ENCODE measurements around the gene BRF1.

Gene BRF1

DNA sequence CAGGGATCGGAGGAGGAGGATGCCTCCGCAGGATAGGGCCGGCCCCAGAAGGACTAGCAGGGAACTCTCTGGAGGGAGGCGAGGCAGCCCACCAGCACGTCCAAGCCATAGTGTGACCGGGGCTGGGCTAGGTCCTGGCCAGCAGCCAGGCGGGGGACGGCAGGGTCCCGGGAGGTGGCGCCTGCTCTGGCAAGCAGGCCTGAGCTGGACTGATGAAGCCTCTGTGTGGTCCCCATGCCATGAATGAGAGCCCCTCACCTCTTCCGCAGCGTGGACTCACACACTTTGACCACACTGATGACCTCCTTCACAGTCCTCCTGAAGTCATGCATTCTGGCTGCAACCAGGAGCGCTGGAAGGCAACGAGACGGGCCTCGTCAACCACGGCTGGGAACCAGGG, 72.2 kb downstream of the BRF1 start:
- no peak for TF ChIP-seq CTCF (IDR thresholded peaks at IDR 0.05; ENCODE audit: extremely low read depth, insufficient read depth, missing control alignments)
- in situ Hi-C loops (cut with MboI; ENCODE audit: low pct_unique_long_range_greater_than_20kb, low sequenced_read_pairs, unreplicated experiment), result no loop called here

DNA sequence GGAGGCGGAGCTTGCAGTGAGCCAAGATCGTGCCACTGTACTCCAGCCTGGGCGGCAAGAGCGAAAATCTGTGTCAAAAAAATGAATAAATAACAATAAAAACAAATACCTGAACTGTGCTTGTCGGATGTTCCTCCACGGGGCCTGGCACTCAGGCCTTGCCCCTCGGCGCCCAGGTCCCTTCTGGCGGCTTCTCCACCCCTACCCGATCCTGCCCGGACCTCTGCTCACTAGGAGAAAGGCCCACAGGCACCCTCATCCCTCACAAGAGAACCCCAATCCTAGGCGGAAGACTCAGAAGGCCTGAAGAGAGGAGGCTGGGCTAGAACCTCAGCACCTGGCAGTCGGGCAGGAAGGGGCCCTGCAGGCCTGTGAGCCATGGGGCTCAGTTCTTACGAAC, 73.5 kb downstream of the BRF1 start:
- no peak for DNase-seq (ENCODE audit: low spot score)
- no peak for TF ChIP-seq CTCF (IDR thresholded peaks at IDR 0.05; ENCODE audit: extremely low read depth, insufficient read depth, missing control alignments)
- in situ Hi-C loops (cut with MboI; ENCODE audit: low pct_unique_long_range_greater_than_20kb, low sequenced_read_pairs, unreplicated experiment), result no loop called here

More for the DNA sequence above, 72.2 kb downstream of the BRF1 start:
- DNase-seq (ENCODE audit: low spot score), result no peak

GRCh38 chr14:105226198-105226597, 74.6 kb downstream of the BRF1 start:
- in situ Hi-C loops (cut with MboI; ENCODE audit: low pct_unique_long_range_greater_than_20kb, low sequenced_read_pairs, unreplicated experiment), result no loop called here

DNA sequence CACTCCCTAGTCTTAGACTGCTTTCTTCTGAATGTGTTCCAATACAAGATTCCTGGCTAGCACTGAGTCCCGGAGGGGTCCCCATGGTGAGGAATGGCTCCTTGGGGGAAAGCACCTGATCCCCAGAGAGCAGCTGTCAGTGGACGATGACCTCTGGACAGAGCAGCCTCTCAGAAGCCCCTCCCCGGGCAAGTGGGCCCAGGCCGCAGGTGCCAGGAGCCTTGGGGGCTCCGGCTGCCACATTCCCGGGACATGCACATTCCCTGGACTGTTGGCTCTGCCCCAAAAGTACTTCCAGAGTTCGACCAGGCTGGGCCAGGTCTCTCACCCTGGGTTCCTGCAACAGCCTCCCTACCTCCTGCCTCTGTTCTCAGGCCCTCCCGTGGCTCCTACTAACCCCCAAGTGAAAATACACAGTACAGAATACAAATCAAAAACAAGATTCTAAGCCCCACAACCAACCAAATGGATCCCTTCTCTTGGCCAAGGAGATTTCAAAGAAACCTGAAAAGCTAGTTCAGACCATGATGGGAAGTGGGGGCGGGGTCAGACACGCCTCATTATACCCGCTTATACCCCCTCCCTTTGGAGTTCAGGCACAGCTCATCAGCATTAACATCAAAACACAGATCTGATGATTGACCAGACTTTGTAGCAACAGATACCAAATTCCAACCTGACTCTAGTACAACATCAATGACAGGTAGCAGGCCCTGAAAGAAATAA, 75.8 kb downstream of the BRF1 start:
- no peak for TF ChIP-seq CTCF (IDR thresholded peaks at IDR 0.05; ENCODE audit: extremely low read depth, insufficient read depth, missing control alignments)
- no peak for DNase-seq (ENCODE audit: low spot score)
- in situ Hi-C loops (cut with MboI; ENCODE audit: low pct_unique_long_range_greater_than_20kb, low sequenced_read_pairs, unreplicated experiment), result no loop called here

More at GRCh38 chr14:105226198-105226597, 74.6 kb downstream of the BRF1 start:
- no peak for TF ChIP-seq CTCF (IDR thresholded peaks at IDR 0.05; ENCODE audit: extremely low read depth, insufficient read depth, missing control alignments)
- DNase-seq (ENCODE audit: low spot score), result no peak

DNA sequence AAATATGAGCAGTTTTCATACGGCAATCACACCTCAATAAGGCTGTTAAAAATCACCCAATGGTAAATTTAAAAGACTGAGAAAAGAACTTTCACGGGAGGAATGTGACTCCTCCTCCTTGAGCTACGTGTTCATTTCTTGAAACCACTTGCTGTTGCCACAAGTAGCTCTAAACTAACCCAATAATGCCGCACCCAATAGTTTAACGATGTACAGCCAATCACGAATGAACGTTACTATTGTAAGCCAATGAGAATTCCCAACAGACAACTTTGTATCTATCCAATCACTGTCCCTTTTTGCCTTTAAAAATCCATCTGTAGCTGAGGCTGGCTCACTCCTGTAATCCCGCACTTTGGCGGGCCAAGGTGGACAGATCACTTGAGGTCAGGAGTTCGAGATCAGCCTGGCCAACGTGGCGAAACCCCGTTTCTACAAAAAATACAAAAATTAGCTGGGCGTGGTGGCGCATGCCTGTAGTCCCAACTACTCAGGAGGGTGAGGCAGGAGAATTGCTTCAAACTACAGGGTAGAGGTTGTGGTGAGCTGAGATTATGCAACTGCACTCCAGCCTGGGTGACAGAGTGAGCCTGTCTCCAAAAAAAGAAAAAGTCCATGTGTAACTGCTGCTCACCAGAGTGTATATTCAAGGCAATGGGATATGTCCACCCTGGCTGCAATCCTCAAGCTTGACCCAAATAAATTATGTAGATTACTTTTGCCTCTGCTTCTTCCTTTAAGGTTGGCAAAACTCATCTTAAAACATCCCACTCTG, 76.8 kb downstream of the BRF1 start:
- TF ChIP-seq CTCF (IDR thresholded peaks at IDR 0.05; ENCODE audit: extremely low read depth, insufficient read depth, missing control alignments), result no peak

GRCh38 chr14:105223260-105223659, 77.5 kb downstream of the BRF1 start:
- DNase-seq (ENCODE audit: low spot score), result no peak
- in situ Hi-C loops (cut with MboI; ENCODE audit: low pct_unique_long_range_greater_than_20kb, low sequenced_read_pairs, unreplicated experiment), result no loop called here
- TF ChIP-seq CTCF (IDR thresholded peaks at IDR 0.05; ENCODE audit: extremely low read depth, insufficient read depth, missing control alignments), result no peak

More for the DNA sequence above, 76.8 kb downstream of the BRF1 start:
- in situ Hi-C loops (cut with MboI; ENCODE audit: low pct_unique_long_range_greater_than_20kb, low sequenced_read_pairs, unreplicated experiment), result no loop called here
- no peak for DNase-seq (ENCODE audit: low spot score)

Measured in GM13977 (cell line).